ENCODE results near the gene CXCR6.

CXCR6 gene

DNA sequence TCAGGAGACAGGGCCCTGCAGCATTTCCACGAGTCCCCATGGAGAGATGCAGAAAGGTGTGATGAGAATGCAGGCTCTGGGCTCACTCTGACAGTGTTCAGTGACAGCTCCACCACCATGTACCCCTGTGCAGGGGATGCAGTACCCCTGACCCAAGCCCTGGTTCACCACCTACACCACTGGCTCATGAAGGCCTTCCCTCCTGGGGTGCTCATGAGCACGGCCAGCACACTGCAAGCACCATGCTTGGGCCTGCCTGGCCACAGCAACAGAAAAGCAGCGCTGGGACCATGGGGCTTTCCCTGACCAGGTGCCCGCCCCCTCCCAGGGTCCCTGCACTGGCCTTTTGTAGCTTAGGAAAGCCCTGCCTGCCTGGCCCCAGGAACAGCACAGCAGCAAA is 6.2 kb downstream of the CXCR6 start:
- no peak for DNase-seq

- DNase-seq, result no peak
Measured at GRCh38 chr3:45950131-45950530, 6.9 kb downstream of the CXCR6 start.

GRCh38 chr3:45950686-45951600 is 7.7 kb downstream of the CXCR6 start:
- peak; percentile 64 for DNase-seq

DNA sequence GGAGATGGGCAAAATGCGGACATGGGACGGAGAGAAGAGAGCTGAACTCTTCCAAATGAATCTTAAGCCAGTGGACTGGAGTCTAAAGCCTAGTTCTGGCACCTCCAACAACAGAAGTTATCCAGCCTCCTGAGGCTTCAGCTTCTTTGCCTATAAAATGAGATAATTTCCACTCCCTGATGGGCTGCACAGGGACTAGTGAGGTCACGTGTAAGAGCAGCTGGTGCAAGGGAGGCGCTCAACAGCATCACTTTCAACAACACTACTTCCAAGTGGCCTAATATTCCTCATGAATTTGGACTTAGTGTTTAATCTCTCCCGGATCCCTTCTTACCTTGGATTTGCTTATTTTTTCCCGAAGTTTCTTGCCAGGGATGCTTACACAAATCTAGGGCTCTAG is 8.7 kb downstream of the CXCR6 start:
- no peak for DNase-seq

- DNase-seq, result no peak
Measured at GRCh38 chr3:45952456-45952855, 9.2 kb downstream of the CXCR6 start.

GRCh38 chr3:45953536-45953935 is 10.3 kb downstream of the CXCR6 start:
- DNase-seq, result no peak

- DNase-seq, result no peak
Measured at GRCh38 chr3:45954306-45954705, 11.0 kb downstream of the CXCR6 start.

GRCh38 chr3:45955017-45955647 is 11.9 kb downstream of the CXCR6 start:
- DNase-seq, result no peak

- no peak for DNase-seq
Measured at GRCh38 chr3:45955706-45956105, 12.4 kb downstream of the CXCR6 start.

DNA sequence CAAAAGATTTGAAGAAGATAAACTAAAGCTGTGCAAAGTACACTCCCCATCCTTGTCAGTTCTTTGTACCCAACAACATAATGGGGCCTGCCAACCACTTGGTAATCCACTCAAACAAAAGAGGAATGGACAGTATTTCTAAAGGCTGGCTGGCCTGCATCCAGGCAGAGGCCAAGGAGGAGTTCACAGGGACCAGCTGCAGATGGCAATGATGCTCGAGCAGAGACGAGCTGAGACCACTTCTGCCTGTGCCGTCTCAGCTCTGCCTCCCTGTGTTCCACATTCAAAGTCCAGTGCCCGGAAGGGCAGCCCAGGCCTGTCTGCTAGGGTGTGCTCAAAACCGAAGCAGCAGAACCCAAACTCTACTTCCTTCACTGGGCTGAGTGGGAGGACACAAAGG is 14.3 kb downstream of the CXCR6 start:
- DNase-seq, result no peak

DNA sequence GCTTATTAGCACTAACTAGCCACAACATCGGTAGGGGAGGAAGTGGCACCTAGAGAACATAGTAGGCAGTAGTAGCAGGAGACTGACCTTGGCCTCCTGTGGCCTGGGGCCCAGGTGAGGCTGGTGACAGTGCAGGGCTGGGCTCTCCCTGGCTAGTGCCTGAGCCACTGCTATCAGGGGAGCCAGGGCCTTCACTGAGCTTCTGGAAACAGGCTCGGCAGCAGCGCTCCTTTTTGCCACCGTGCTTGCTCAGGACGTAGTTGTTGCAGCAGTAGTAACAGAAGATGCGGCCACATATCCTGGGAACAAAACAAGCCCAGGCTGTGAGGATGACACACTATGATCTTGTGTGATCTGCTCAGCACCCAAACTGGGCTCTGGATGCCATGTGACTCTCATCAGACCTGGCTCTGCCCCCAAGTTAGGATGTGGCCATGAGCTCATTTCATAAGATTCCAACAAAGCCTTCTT is 15.1 kb downstream of the CXCR6 start:
- DNase-seq, result no peak

DNA sequence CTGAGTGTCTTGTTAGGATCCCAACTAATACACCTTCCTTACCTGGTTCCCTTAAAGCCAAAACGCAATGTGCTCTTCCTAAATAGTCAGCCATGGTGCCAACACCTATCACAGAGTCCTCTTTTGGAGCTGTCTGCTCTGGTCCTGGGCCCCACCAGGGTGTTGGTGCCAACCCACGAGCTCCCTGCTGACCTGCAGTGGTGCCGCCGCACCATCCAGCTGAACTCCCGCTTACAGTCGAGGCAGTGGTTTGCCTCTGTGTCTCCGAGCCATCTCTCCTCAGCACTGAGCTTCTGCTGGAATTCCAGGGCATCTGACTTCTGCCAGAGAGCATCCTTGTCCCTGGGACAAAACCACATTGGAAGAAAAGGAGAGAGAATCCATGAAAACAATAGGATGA is 15.9 kb downstream of the CXCR6 start:
- DNase-seq, result no peak

GRCh38 chr3:45960289-45960688 is 17.0 kb downstream of the CXCR6 start:
- no peak for DNase-seq

- DNase-seq, result no peak
Measured at GRCh38 chr3:45962033-45962432, 18.8 kb downstream of the CXCR6 start.

DNA sequence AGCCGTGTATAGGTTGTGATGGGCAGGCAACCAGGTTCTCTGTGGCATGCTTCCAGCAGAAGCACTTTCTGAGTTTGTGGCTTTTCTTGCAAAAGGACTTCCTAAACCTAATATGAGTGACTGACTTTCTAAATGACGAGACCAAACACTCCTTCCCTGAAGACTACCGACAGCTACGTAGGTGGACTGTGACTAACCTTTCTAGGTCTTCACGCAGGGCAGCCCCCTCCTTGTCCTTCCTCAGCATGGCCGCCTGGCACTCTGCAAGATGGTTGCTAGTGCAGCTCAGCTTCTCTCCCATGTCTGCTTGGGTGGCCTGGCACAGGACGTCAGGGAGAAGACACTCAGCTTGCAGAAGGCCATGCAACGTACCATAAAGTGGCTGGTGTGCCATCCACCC is 20.9 kb downstream of the CXCR6 start:
- peak; percentile 52 for DNase-seq

GRCh38 chr3:45965253-45965652 is 22.0 kb downstream of the CXCR6 start:
- no peak for DNase-seq

GRCh38 chr3:45965653-45966052 is 22.4 kb downstream of the CXCR6 start:
- DNase-seq, result peak; percentile 62

GRCh38 chr3:45966371-45966791 is 23.1 kb downstream of the CXCR6 start:
- no peak for DNase-seq

DNA sequence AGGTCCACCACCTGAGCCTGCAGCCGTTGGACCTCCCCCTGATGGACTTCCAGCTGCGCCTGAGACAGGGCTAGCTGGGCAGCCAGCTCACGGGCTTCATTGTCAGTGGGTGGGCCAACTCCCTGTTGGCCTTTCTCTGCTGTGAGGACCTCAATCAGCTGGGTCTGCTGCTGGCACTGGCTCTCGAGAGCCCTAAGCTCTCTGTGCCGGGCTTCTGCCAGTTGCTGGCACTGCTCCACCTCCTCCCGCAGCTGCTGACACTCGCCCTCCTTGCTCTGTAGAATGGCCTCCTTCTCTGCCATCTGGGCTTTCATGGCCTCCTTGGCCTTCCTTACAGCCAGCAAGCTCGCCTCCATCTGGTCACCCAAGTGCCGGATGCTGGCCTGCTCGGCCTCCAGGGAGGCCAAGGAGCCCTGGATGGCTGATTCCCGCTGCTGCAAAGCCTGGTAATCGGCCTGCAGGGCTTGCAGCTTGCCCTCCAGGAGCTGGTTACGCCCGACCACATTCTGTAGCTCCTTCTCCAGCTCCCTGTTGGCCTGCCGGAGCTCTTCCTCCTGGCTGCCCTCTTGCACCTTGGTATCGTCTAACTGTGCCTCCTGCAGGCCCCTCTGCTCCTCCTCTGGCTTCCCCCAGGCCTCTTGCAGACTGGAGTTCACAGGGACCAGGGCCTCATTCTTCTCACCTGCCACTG is 23.8 kb downstream of the CXCR6 start:
- DNase-seq, result no peak

DNA sequence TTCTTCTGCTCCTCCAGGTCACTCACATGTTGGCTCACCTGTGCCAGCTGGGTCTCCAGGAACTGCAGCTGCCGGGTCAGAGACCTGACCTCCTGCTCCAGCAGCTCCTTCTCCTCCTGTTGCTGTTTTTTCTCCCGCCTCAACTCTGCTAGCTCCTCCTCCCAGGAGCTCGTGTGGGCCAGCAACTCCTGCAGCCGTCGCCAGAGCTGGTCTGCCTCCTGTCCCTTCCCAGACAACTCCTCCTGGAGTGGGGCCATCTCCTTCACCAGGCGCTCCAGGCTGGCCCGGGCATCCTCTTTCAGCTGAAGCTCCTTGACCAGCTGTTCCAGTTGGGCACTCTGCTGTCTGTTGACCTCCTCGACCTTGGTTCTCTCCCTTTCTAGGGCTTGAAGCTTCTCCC is 24.5 kb downstream of the CXCR6 start:
- no peak for DNase-seq

DNA sequence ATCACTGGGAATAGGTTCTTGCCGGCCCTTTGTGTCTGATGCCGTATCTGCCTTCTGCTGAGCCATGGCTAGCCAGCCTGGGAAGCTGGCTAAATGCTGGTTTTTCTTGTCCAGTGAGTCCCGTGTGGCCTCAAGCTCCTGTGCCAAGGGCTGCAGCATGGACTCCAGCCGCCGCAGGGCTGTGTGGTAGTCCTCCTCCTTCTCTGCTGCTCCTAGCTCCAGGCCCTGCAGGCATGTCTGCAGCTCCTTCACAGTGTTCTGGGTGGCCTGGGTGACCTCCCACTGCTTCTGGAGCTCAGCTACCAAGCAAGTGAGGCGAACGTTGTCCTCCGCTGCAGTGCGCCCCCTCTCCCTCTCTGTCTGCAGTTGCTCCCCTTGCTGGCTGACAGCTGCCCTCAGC is 24.9 kb downstream of the CXCR6 start:
- DNase-seq, result no peak

GRCh38 chr3:45968706-45969105 is 25.4 kb downstream of the CXCR6 start:
- no peak for DNase-seq

DNA sequence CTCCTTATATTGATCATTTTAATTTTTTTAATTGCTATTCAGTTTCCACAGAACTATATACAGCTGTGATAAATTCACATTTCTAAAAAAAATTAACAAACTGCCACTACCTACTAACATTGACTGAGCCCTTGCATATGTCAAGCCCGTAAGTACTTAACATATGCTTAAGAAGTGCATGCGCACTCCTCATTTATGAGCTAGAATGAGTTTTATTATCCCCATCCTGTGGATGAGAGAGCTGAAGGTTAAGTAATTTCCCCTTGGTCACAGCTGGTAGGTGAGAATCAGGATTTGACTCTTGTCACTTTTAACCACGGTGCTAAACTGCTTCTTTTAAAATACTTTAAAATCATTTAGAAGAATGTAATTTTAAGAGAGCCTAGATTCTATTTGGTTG is 25.9 kb downstream of the CXCR6 start:
- DNase-seq, result no peak

- no peak for DNase-seq
Measured at GRCh38 chr3:45969953-45970352, 26.7 kb downstream of the CXCR6 start.

All from CD4-positive, alpha-beta T cell treated with Interleukin-6 for 4 hours (primary cell).